Fibroblast of upper back skin (primary cell): ENCODE data around the gene ANKS1B.
"Not testable (repeated sequence)": the region's sequence is repeated elsewhere in the genome, so short reads cannot be mapped to it uniquely, and the experiment has no call there.

Experiments used
- DNase-seq: peaks from one replicate; pipeline ENCODE4 v3.0.0-alpha.2; 2013

ANKS1B gene

GRCh38 chr12:99686142-99686541 lies 298.6 kb downstream of the ANKS1B start:
- DNase-seq = no peak

- no peak for DNase-seq
These were observed 304.5 kb downstream of the ANKS1B start for GRCh38 chr12:99680276-99680675.

DNA sequence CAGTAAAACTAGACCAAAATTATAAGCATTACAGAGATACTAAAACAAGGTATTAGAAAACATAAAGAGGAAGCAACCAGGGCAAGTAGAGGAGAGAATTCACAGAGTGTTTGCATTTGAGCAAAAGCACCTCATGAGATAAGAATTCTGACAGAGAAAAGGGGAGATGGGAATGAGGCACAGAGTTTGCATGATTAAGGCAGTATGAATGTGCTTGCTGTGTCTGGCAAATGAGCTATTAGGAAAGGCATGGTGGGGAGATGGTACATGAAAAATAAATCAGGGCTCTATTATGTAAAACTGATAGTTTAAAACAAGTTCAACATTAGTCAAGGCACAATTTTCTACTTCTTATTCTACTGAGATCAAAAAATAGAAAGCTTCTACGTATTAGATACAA lies 314.1 kb downstream of the ANKS1B start:
- DNase-seq = no peak

GRCh38 chr12:99658671-99659349 lies 325.9 kb downstream of the ANKS1B start:
- no peak for DNase-seq

GRCh38 chr12:99649551-99649950 lies 335.2 kb downstream of the ANKS1B start:
- DNase-seq = no peak

DNA sequence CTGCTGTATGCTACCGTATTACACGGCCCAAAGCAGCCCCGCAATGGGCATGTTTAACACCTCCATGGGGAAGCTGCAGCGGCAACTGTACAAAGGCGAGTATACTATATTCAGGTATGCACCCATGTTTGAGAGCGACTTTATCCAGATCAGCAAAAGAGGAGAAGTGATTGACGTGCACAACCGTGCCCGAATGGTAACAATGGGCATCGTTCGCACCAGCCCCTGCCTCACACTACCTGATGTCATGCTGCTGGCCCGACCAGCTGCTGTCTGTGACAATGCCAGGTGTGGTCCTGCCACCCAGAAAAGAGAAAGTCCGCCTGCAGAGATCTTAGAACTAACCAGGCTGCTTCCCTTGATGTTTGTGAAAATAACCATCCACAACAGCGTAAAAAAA lies 336.6 kb downstream of the ANKS1B start:
- no peak for DNase-seq

GRCh38 chr12:99647453-99647852 lies 337.3 kb downstream of the ANKS1B start, which contains the start of gene GARIN6:
Gene GARIN6 (plus strand): TSS chr12:99647753. CDS start chr12:99648175, 422 bp downstream.
- DNase-seq = no peak

- DNase-seq = no peak
These were observed 340.1 kb downstream of the ANKS1B start for GRCh38 chr12:99644629-99645028.

- no peak for DNase-seq
These were observed 357.3 kb downstream of the ANKS1B start for GRCh38 chr12:99627459-99627858.

- DNase-seq = not testable (repeated sequence)
These were observed 360.1 kb downstream of the ANKS1B start for GRCh38 chr12:99624591-99624990.

DNA sequence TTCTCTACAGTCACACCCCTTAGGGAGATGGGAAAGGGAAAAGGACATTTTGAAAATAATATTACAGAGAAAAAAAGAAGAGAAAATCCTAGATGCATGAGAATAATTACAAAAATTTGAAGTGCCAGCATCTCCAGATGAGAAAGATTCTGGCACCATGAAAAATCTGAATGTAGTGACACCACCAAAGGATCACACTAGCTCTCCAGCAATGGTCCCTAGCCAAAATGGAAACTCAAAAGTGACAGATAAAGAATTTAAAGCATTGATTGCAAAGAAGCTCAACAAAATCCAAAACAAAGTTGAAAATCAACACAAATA lies 364.6 kb downstream of the ANKS1B start:
- DNase-seq = no peak

- DNase-seq = peak; percentile 20
These were observed 365.2 kb downstream of the ANKS1B start for GRCh38 chr12:99619389-99620158.

- DNase-seq = peak; percentile 7
These were observed 366.1 kb downstream of the ANKS1B start for GRCh38 chr12:99618657-99619056.

DNA sequence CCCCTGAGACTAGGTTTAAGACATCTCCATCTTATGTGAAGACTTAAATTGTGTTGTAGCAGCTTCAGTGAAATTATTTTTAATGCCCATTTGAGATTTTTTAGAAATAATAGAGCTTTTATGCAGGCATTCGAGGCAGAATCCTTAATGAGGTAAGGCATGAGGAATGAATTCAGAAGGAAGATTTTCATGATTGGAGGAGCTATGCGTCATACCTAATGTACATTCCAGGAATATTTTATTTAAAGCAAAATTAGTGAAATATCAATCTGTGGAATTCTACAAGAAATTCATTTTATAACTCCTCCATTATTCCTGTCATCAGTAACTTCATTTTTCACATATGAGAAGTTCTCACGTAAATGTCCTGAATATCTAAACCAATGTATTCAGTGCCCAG lies 373.1 kb downstream of the ANKS1B start:
- peak; percentile 16 for DNase-seq

DNA sequence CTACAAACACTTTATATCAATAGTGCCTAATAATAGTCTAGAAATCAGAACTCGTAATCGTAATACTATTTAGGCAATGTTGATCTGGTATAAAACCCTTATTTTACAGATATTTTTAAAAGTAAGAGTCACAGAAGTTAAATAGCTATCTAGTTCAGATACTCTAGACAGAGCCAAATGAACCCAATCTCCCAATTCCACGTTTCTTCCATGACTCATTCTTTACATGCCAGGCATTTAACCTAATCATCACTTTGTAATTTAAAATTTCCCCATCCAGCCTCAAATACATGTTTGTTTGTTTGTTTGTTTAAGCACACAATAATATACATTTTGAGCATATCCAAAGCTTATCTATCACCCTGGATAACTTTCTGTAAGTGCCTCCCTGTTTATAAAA lies 373.6 kb downstream of the ANKS1B start:
- DNase-seq = peak; percentile 16

DNA sequence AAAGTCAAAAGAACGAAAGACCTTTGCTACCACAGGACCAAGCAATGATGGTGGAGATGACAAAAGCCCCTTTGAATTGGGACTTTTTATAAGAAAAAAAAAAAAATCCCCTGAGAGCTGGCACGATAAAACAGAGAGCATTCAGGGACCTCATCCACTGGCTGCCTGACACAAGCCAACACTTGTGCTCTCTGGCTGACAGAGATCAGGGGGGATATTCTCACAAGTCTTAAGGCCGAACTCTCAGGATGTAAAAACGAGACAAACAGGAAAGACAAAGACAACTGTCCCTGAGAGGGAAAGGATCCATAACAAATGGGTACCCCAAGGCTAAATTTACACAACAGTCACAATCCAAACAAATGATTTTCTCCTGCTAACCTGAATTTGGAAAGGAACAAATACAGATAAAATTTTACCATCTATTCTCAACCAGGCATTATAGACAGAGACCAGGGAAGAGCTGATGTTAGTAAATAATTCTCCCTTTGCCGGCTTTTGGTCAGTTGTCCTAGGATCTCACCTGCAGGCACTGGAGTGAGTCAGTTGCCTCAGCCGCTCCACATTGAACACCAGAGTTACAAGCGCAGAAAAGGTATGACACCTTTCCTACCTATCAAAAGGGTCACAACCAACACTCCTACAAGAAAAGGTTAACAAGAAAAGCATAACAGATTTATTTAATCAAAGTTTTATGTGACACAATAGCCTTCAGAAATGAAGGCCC lies 375.1 kb downstream of the ANKS1B start:
- DNase-seq = no peak

GRCh38 chr12:99600388-99600787 lies 384.3 kb downstream of the ANKS1B start:
- no peak for DNase-seq

GRCh38 chr12:99598785-99599184 lies 386.0 kb downstream of the ANKS1B start:
- no peak for DNase-seq

DNA sequence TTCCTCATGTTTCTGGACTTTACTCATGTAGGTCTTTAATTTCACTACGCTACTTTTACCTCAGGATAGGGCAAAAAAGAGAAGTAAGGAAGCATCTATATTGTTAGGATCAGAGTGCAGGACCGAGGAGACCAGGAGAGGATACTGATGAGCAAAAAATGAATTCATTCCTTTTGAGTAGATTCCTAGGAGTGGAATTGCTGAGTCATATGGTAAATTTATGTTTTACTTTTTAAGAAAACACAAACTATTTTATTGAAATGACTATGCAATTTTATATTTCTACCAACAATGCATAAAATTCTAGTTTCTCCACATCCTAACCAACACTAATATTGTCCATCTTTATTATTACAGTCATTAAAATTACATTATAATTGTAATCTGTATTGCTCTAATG lies 388.0 kb downstream of the ANKS1B start:
- DNase-seq = no peak

DNA sequence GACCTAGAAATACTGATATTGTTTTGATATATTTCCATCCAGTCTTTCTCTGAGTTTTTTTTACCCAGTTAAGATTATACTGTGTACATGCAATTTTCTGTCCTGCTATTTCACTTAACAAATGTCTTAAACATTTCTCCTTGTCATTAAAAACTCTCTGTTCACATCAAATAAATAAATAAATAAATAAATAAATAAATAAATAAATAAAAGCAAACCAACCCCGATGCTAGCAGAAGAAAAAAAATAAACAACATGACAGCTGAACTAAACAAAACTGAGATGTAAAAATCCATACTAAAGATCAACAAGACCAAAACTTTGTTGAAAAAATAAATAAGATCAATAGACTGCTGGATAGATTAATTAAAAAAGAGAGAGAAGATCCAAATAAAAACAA lies 407.6 kb downstream of the ANKS1B start:
- not testable (repeated sequence) for DNase-seq

GRCh38 chr12:99573980-99574379 lies 410.8 kb downstream of the ANKS1B start:
- DNase-seq = no peak

- DNase-seq = no peak
These were observed 417.7 kb downstream of the ANKS1B start for GRCh38 chr12:99567072-99567471.

DNA sequence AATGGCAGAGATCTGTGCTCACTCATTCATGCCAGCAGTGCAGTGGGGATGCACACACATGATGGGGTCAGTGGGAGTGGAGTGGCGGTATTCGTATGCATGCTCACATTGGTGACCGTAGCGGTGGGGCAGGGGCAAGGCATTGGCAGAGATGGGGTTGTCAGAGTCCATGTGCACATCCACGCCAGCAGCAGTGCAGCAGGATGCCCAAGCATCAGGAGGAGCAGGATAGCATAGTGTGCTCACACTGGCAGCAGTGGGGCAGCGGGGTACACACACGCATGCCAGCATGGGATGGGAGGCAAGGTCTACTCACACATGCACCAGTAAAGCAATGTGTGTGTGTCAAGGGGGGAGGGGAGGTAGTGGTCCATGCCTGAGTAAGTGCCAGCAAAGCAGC lies 426.6 kb downstream of the ANKS1B start:
- DNase-seq = no peak

GRCh38 chr12:99553461-99553860 lies 431.3 kb downstream of the ANKS1B start:
- no peak for DNase-seq
